Adrenal gland (tissue), 5 donors: ENCODE measurements around the gene PCDHB5.
"Not testable (repeated sequence)": the region's sequence is repeated elsewhere in the genome, so short reads cannot be mapped to it uniquely, and the experiment has no call there.

ENCODE experiments used
- POLR2A ChIP-seq, 2 donors: fragments of 450-650 bp; IDR thresholded peaks; one replicate each; pipeline ENCODE4 v1.6.1; 2017; ENCODE audit warnings: antibody characterized with exemption in 2 of 2, mild to moderate bottlenecking in 2 of 2, moderate library complexity in 1 of 2
- TF ChIP-seq, protein P1 (sequence below), 6 experiments: fragments of 450-650 bp in 4 of 6; fragments of 200-600 bp in 2 of 6; sonication (generic) in 1 of 6; IDR thresholded peaks; 1 replicate in 5 of 6; 2 replicates in 1 of 6; pipeline versions ENCODE4 v1.5.1 to v1.8.0; 2016 to 2021; ENCODE audit warnings: antibody characterized with exemption in 6 of 6, mild to moderate bottlenecking in 2 of 6, moderate library complexity in 1 of 6
- donor health status: DM: no; HTN: no; CAD: no.

DNA sequence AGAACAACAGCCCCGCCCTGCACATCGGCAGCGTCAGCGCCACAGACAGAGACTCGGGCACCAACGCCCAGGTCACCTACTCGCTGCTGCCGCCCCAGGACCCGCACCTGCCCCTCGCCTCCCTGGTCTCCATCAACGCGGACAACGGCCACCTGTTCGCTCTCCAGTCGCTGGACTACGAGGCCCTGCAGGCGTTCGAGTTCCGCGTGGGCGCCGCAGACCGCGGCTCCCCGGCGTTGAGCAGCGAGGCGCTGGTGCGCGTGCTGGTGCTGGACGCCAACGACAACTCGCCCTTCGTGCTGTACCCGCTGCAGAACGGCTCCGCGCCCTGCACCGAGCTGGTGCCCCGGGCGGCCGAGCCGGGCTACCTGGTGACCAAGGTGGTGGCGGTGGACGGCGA, 38.8 kb upstream of the PCDHB5 start:
- TF ChIP-seq, protein P1, sequence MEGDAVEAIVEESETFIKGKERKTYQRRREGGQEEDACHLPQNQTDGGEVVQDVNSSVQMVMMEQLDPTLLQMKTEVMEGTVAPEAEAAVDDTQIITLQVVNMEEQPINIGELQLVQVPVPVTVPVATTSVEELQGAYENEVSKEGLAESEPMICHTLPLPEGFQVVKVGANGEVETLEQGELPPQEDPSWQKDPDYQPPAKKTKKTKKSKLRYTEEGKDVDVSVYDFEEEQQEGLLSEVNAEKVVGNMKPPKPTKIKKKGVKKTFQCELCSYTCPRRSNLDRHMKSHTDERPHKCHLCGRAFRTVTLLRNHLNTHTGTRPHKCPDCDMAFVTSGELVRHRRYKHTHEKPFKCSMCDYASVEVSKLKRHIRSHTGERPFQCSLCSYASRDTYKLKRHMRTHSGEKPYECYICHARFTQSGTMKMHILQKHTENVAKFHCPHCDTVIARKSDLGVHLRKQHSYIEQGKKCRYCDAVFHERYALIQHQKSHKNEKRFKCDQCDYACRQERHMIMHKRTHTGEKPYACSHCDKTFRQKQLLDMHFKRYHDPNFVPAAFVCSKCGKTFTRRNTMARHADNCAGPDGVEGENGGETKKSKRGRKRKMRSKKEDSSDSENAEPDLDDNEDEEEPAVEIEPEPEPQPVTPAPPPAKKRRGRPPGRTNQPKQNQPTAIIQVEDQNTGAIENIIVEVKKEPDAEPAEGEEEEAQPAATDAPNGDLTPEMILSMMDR (IDR thresholded peaks at IDR 0.05): not testable (repeated sequence)
- TF ChIP-seq POLR2A (IDR thresholded peaks at IDR 0.05): not testable (repeated sequence)
